ENCODE data around the gene OPCML.

The OPCML gene

GRCh38 chr11:133064152-133064877, 468.0 kb downstream of the OPCML start:
- DNase-seq = no peak

- DNase-seq = no peak
These were observed 473.8 kb downstream of the OPCML start for GRCh38 chr11:133058501-133058900.

- no peak for DNase-seq
These were observed 479.1 kb downstream of the OPCML start for GRCh38 chr11:133053124-133053776.

GRCh38 chr11:133052537-133052936, 479.8 kb downstream of the OPCML start:
- DNase-seq = no peak

- no peak for DNase-seq
These were observed 482.9 kb downstream of the OPCML start for GRCh38 chr11:133049244-133050019.

- DNase-seq = no peak
These were observed 484.0 kb downstream of the OPCML start for GRCh38 chr11:133048270-133048669.

- DNase-seq = no peak
These were observed 484.6 kb downstream of the OPCML start for GRCh38 chr11:133047771-133048115.

GRCh38 chr11:133047036-133047770, 485.1 kb downstream of the OPCML start:
- DNase-seq = no peak

- DNase-seq = no peak
These were observed 486.0 kb downstream of the OPCML start for GRCh38 chr11:133046252-133046651.

- DNase-seq = no peak
These were observed 490.1 kb downstream of the OPCML start for GRCh38 chr11:133041928-133042882.

- DNase-seq = no peak
These were observed 491.1 kb downstream of the OPCML start for GRCh38 chr11:133041181-133041580.

GRCh38 chr11:133040289-133040900, 491.9 kb downstream of the OPCML start:
- DNase-seq = no peak

- no peak for DNase-seq
These were observed 493.5 kb downstream of the OPCML start for GRCh38 chr11:133038850-133039249.

- no peak for DNase-seq
These were observed 497.4 kb downstream of the OPCML start for GRCh38 chr11:133034929-133035328.

GRCh38 chr11:133029107-133029506, 503.2 kb downstream of the OPCML start:
- no peak for DNase-seq

GRCh38 chr11:133026952-133027351, 505.3 kb downstream of the OPCML start:
- DNase-seq = no peak

- no peak for DNase-seq
These were observed 508.0 kb downstream of the OPCML start for GRCh38 chr11:133024301-133024700.

- no peak for DNase-seq
These were observed 509.1 kb downstream of the OPCML start for GRCh38 chr11:133023232-133023631.

GRCh38 chr11:133021553-133021952, 510.7 kb downstream of the OPCML start:
- DNase-seq = no peak

- no peak for DNase-seq
These were observed 512.0 kb downstream of the OPCML start for GRCh38 chr11:133020372-133020714.

- DNase-seq = no peak
These were observed 512.5 kb downstream of the OPCML start for GRCh38 chr11:133019545-133020371.

Measured in bone marrow (tissue), 2 donors.